ENCODE measurements around the gene FABP6.
"Not testable (repeated sequence)": the region's sequence is repeated elsewhere in the genome, so short reads cannot be mapped to it uniquely, and the experiment has no call there.

Gene FABP6, protein sequence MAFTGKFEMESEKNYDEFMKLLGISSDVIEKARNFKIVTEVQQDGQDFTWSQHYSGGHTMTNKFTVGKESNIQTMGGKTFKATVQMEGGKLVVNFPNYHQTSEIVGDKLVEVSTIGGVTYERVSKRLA

DNA sequence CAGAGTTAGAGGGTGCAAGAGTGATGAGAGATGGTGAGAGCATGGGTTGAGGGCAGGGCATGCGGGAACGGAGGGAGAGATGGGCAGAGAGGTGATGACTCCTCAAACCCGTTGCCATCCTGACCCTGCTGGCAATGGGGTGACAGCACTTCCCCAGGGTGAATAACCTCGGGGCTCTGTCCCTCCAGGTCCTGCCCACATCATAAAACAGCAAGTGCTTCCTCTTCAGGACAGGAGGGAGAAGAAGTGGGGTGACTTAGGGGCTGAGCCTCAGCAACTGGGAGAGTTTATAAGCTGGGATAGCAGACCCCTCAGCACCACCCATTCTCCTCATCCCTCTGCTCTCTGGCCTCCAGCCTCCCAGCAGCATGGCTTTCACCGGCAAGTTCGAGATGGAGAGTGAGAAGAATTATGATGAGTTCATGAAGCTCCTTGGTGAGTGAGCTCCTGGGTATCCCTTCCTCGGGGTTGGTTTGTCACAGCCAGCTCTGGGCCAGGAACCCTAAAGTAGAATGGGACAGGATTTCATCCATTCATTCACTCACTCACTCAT, at the start of gene FABP6:
TSS of gene FABP6 (plus strand) at position 317 of the 553 bp plus-strand sequence. CDS start at position 369, 52 bp downstream.
- DNase-seq, result no peak

DNA sequence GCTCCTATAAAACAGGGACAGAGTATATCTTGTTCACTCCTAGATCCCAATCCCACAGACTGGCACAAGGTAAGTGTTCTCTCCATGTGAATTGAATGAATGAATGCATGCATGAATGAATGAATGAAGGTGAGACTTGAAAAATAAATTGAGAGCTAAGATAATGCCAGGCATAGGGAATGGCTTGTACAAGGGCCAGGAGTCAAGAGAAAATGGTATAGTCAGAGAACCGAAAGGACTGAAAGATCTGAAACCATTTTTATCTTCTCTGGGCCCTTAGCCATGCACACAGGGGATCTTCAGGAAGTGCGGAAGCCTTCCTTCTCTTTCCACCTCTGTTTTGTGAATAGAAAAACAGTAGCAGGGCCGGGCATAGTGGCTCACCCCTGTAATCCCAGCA, 48.4 kb upstream of the FABP6 start:
- DNase-seq, result no peak

DNA sequence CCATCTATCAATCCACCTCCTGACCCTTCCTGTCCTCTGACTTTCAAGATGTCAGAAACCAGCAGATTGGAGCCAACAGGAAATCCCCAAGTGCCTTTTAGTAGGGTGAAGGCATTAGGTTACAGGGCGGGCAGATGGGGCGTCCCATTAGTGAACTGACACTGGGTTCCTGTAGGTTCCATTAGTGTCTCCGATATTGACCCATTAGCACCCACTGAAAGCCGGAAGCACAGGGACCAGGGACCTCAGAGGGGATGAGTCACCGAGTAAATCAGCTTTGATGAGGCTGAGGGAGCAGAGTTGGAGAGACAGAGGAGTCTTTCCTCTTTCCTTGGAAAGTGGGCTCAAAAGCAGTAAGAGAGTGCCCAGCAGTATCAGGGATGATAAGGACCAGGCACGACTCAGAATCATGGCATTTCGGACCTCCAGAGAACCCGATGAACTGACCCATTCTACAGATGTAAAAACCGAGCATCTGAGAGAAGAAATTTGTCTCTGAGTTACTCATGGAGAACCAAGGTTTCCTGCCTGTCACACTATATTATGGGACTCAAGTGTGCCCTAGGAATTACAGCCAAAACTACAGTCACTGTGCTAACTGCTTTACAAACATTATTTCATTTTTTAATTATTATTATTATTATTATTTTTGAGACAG, 47.2 kb upstream of the FABP6 start:
- DNase-seq, result no peak

DNA sequence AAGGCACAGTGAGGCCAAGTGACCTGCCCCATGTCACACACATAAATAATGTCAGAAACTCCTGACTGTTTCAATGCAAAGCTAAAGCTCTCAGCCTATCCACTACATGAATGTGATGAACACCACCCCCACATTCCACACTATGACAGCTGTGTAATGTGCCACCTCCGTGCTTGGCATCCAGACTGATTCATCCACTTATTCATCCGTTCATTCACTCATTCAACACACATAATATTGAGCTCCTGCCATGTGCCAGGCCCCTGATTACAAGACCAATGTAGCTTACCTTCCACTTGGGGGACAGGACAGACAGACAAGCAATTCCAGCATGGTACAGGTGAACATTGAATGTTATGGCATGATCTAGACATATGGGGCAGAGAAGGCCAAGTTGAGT, 46.2 kb upstream of the FABP6 start:
- DNase-seq, result no peak

DNA sequence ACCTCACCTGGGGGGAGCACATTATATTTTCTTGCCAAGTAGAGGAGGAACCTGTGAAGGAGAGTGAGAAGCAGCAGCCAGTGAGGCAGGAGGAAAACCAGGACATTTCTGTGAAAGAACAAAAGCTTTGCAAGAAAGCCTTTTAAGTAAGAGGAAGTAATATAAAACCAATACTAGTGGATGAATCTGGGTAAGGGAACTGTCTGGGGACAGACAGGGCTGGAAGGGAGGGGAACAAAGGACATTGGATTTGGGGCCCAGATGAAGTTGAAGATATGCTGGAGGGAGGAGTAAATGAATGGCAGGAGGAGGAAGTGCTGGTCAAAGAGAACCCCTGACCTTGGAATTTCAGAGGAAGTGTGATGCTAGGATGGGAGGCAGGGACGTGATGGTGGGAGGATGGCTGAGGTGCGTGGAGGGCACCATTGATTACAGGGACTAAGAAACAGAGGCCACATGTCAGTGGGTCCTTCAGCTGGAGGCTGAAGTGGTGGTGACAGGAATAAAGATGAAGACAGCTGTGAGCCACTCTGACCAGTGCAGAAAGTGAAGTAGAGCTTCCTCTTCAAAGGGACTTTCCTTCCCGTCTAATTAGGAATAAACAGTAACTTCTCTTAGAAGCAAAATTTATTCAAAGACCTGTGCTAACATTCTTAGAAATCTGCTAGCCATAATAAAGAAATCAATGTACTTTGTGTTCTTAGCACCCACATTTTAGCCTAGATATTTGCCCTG, 43.5 kb upstream of the FABP6 start:
- DNase-seq, result no peak

DNA sequence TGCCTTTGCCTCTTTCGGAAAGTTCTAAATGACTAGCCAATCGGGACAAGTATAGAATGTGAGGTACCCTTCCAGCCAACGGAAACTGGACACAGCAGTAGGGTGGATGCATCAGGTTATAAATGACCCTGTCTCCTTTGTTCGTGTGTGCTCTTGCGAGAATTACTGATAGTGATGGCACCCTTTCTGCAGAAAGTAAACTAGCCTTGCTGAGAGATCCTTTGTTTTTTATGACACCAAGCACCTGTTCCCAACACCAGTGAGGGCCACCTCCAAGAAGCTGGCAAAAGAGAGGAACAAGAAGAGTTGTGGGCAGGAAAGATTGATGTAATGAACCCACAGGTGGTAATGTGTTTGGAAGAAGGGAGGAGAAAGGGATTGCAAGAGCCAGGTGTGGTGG, 42.8 kb upstream of the FABP6 start:
- no peak for DNase-seq

DNA sequence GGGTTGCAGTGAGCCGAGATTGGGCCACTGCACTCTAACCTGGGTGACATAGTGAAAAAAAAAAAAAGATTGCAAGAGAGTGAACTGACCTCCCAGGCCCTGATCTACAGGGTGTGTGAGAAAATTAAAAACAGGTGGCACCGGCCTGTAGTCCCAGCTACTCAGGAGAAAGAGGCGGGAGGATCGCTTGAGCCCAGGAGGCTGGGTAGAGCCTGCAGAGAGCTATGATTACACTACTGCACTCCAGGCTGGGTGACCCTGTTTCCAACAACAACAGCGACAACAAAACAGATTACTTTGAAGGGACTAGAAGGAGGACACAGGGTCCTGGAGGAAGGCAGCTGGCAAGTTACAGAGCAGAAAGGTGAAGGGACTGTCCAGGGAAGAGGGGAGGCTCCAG, 42.2 kb upstream of the FABP6 start:
- DNase-seq, result no peak

DNA sequence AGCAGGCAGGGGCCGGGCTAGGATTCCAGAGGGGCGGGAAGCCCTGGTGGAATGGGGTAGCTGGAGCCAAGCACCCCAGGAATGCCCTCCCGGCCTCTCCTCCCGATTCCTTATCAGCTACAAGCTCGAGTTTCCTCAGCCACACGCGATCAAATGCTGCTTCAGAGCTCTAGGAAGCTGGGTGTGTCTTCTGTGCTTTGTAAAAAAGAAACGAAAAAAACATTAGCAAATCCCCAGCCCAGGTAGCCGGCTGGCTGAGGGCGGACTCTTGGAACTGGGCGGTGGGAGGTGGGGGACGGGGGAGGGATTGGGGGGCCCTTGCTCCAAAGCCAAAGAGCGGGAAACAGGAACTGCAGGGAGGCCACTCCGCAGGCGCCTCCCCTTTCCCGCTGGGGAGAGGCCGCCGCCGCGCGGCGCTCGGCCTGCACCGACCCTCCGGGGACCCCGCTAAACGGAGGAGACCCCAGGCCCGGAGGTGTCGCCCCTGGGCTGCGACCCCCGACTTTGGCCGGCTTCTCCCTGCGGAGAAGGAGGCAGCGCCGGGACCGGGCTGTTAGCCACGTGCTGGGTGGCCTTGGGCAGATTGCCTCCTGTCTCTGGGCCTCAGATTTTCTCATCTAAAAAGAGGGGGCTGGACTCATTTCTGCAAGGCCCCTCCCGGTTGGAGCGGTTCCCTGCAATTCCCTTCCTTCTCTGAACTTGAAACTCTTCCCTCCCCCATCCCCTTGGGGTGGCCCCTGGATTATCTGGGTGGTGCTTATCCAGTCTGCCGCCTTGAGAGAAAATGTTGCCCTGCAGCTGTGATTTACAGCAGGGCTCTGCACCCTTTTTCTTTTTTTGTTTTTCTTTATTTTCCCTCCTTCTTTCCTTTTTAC, 40.9 kb upstream of the FABP6 start:
- peak; percentile 12 to 27 for DNase-seq

DNA sequence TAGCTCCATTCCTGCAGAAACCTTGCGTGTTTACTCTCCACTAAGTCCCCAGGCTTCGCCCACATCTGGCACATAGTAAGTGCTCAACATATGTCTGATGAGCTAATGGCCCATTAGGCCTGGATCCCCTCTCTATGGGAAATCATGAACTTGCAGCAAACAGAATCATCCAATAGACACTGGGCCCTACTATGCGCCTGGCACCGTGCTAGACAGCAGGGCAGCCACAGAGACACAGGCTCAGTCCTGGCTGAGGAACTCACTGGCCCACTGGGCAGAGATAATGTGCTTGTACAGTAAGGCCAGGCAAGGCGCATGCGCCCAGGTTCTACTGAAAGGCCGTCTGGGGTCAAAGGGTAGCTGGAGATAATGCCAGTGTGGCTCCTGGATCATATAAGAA, 36.9 kb upstream of the FABP6 start:
- no peak for DNase-seq

DNA sequence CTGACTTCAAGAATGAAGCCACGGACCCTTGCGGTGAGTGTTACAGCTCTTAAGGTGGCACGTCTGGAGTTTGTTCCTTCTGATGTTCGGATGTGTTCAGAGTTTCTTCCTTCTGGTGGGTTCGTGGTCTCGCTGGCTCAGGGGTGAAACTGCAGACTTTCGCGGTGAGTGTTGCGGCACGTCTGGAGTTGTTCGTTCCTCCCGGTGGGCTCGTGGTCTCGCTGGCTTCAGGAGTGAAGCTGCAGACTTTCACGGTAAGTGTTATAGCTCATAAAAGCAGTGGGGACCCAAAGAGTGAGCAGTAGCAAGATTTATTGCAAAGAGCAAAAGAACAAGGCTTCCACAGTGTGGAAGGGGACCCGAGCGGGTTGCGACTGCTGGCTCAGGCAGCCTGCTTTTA, 36.2 kb upstream of the FABP6 start:
- DNase-seq, result not testable (repeated sequence)

DNA sequence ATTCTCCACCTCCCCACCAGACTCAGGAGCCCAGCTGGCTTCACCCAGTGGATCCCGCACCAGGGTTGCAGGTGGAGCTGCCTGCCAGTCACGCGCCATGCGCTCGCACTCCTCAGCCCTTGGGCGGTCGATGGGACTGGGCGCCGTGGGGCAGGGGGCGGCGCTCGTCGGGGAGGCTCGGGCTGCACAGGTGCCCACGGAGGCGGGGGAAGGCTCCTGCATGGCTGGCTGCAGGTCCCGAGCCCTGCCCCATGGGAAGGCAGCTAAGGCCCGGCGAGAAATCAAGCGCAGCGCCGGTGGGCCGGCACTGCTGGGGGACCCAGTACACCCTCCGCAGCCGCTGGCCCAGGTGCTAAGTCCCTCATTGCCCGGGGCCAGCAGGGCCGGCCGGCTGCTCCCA, 35.5 kb upstream of the FABP6 start:
- DNase-seq, result not testable (repeated sequence)

DNA sequence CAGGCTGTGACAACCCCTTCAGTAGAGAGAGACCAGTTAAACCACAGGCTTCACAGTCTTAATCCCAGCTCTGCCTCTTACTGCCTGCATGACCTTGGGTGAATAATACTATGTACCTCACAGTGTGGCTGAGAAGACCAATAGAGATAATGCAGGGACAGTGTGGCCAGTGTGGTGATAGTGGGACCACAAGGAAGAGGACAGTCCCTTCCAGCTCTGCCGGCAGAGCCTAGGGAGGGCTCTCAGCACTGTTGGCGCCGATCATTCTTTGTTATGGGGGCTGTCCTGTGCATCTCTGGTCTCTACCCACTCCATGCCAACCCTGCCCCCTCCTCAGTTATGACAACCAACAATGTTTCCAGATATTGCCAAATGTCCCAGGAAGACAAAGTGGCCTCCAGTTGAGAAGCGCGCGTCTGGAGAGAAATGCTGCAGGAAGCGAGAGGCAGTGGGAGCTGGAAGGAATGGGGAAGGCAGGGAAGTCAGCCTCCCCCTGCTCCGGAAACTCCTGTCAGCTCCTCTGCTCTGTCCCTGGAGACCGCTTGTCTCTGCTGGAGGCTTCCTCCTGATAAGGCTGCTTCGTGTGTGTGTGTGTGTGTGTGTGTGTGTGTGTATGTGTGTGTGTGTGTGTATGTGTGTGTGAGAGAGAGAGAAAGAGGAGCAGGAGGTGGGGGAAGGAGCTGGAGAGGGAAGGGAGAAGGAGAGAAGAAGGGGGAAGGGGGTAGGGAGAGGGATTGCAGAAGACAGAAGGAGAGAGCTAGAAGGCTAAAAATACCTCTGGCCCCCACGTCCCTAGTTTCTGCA, 31.8 kb upstream of the FABP6 start:
- DNase-seq, result peak in 1 of 2 experiments; percentile 16

DNA sequence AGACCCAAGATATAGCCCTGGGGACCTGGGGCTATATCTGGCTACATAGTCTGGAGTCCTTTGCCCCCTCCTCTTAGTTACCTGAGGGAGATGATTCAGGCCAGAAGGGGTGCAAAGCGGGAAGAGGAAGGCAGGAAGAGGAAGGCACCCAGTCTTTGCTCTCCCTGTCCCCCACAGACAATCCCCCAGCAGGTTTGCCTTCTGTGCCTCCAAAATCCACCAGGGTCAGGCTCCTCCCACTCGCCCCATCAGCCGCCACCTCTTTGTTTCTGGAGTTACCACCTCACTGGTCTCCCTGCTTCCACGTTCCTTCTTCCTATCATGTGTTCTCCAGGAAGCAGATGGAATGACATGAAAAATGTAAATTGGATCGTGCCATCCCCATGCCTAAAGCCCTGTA, 31.2 kb upstream of the FABP6 start:
- no peak for DNase-seq

DNA sequence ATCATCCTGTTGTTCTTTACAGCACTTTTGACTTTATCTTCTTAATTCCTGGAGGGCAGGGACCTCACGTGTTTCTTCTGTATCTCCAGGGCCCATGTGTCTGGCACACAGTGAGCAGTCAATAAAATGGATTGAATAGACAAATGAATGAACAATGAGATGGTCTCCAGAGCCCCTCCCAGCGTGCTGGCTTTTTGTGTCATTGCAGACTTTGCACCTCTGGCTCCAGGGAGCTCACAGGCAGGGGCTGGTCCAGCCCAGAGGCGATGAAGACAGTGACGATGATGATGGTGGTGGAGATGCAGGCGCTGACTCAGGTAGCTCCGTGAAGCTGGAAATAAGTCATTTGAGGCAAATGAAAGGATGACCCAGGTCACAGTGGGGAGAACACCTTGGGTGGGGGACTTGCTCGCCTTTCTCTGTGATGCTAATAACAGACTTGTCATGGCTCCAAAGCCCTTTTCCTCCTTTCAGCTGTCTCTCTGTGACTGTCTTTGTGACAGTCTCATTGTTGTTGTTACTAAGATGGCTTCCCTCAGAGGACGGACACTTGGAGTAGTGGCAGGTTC, 30.4 kb upstream of the FABP6 start:
- no peak for DNase-seq

DNA sequence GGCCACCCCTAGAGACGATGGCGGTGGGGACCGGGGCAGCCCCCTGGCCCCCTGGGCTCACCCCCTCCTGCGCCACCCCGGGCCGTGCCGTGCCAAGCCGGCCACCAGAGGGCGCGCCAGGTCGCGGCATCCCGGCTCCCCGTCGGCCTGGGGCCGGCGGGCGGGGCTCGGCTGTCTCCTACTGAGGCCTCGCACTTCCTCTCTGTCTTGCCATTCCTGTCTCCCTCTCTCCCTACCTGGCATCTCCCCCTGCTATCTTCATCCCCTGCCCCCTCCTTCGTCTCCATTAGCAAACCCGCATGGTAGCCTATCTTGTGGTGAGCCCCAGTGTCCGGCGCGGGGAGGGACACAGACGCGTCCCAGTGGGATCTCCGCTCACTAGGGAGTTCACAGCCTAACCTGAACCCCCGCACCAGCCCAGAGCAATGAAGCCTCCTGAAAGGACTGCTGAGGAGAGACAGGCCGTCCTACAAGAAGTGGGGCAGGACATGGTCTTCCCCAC, 29.8 kb upstream of the FABP6 start:
- DNase-seq, result peak in 1 of 2 experiments; percentile 48

DNA sequence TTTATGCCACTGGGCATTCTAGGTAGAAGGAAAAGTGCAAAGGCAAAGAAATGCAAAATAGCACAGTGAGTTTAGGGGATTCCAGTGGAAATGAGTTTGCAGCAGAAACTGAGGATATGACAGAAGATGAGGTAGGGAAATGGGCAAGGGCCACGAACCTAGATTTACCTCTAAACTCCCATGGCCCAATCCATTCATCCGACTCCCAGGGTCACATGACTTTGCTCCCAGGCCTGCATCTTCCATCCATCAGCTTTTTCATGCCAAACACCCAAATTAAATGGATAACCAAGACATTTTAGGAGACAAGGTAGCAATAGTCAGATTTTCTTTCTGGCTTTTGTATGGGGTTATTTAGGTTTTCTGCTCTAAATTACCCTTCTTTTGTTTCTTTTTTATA, 22.2 kb upstream of the FABP6 start:
- DNase-seq, result no peak

DNA sequence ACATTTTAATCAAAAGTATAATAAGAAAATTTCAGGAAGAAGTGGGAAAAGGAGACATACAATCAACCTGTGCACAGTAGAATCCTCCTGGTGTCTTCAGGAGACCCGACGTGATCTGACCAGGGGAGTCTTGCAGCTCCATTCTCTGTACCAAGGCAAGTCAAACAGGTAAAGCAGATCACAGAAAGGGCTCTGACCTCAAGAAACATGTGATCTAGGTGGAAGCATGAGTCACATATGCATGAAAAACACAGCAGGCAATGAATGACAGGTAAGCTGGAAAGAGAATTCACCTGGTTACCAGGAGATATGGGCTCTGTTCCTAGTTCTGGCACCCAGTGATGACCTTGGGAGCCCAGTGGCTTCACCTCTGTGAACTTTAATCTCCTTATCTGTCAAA, 19.4 kb upstream of the FABP6 start:
- no peak for DNase-seq

DNA sequence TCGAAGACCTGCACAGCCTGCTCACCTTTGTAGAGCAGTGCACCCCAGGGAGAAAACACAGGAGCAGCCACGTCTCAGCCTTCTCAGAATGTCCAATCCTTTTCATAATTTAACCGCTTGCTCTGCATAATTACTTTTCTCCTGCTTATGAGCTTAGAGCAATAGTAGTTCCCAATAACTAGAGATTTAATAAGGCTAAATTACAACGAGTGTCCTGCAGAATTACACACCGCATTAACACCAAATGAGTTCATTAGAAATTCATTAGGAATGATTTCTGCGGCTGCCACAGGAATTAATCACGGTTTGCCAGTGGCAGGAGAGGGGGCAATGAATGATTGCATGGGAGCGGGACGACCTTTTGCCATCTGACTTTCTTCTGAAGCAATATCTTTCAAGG, 18.7 kb upstream of the FABP6 start:
- no peak for DNase-seq

DNA sequence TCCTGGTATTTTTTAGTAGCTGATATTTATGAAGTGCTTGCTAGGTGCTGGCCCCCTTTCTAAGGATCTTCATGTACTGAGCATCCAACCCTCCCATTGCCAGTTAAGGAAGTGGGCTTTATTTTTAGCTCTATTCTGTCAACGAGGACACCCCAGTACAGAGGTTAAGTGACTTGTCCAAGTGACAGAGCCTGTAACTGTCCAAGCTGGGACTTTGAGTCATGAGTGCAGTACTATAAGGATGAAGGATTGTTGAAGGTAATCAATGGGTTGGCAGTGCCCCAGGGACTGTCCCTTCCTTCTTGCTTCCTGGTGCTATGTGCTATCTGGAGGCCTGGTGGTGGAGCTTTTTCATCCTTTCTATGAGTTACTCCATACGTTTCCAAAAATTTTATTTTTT, 18.0 kb upstream of the FABP6 start:
- DNase-seq, result no peak

DNA sequence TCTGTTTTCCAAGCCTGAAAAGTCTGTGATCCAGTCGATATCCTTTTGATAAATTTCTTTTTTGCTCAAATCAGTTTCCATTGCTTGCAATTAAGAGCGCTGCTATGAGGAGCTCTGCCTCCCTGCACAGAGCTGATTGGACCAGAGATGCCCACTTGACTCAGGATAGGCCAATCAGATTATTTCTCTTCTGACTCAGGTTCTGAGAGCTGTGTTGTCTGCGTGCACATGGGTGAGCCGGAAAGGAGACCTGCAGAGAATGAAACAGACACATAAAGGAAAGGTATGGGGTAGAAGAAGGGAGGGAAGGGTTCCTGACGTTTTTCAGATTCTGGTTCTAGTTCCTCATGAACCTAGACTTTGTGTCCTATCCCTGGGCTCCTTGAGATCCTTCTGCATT, 15.8 kb upstream of the FABP6 start:
- peak; percentile 4 to 54 for DNase-seq

DNA sequence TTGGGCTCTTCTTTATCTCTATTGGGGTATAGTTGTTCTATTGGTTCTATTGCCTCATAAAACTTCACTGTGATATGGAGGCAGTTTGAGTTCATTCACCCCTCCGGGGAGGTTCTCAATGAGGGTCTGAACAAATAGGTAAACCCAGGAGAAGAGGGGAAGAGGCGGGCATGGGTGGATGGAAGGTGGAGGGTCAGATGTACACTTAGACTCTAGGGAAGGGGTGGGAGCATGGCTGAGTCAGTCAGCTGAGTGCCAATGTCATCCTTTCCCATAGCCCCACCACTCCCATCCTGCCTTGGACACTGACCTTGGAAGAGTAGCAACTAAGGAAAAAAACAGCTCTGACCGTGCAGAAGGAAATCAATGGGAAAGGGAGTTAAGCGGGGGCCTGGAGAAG, 9.9 kb upstream of the FABP6 start:
- no peak for DNase-seq

DNA sequence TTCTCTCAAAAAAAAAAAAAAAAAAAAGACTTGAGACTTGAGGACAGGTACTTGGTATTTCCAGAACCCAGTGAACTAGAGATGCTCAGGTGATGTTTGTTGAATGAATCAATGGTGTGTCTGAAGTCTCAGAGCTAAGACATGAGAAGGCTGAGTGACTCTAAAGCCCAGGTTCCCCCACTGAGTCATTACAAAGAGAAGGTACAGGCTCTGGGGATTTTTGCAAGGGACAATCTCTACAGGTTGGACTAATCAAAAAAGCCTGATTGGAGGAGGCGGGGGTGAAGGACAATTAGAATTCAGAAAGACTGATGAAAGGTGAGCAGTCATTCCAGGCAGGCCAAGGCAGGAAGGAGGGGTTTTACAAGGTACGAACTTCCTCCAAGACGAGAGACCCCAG, 8.2 kb upstream of the FABP6 start:
- no peak for DNase-seq

Data from NCI-H524 (cell line).